Amygdala (tissue), 56 donors: ENCODE results near the gene AQP2.
"Not testable (repeated sequence)": the region's sequence is repeated elsewhere in the genome, so short reads cannot be mapped to it uniquely, and the experiment has no call there.

ENCODE experiments used
- DNase-seq, 56 donors: peaks; one replicate each; lab custom pipeline; 2025; lab: John Stamatoyannopoulos, UW

Gene AQP2

DNA sequence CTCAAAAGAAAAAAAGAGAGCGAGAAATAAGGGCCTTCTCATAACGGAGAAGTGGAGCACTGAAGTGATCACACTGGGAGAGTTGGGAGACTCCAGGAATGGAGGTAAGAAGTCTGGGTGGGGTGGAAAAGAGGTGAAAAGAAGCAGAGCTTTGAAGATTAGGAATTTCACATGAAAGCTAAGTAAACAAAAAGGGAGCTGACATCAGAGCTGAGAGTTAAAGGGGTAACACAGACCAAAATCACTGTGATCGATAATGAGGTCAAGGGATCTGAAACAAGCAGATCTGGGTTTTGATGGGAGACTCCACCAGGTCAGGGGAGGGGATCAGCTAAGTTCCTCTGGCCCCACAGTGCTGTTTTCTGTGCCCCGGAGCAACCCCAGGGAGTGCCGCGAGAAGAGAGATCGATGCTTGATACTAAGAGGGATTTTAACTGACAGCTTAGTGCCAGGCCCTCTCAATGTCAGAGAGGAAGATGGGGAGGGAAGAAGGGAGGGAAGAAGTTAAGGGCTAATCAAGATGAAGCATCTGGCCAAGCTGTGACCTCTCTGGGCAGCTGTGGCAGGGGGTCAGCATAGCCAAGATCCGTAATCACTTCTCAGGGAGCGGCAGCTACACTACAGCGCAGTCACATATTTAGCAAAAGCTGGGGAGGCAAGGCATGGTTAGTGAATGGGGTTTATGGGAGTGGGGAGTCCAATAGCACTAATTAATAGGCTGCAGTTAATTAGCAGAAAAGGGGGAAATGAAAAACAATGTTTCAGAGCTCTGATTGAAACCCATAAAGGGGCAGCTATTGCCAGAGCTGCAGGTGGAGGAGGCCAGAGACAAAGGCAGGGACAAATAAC lies 30.2 kb downstream of the AQP2 start:
- DNase-seq: no peak

DNA sequence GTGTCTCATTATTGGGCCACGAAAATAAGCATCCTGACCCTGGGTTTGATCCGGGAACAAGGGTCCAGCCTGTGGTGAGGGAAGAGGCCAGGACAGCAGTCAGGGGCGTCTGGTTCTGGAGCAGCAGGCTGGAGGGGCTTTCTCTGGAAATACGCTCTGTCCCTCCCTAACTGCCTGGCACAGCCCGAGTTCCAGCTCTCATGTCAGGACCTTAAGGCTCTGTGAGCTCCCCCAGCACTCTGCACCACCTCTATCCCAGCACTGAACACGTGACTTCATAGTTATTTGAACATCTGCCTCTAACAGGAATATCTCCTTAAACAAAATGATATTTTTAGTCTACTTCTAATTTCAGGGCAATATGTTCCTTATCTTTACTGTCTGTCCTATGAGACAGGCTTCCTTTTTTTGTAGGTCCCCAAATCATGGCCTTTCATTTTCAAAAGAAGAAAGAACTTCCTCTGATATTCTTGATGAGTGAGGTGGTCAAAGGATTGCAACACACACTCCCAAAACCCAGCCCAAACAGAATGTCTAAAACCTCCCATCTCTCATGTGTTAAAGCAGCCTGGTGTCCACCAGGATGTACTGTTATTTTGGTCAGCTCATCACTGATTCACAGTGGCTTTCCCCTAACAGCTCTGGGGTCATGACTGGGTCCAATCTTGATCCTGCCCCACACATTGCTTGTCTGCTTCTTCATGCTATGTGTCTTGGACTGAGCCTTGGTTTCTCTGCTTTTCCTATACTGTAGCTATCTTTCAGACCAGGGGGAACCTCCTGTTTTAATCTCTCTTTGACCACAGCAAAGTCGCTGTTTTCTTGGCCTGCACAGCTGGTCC lies 31.9 kb downstream of the AQP2 start:
- DNase-seq: no peak

DNA sequence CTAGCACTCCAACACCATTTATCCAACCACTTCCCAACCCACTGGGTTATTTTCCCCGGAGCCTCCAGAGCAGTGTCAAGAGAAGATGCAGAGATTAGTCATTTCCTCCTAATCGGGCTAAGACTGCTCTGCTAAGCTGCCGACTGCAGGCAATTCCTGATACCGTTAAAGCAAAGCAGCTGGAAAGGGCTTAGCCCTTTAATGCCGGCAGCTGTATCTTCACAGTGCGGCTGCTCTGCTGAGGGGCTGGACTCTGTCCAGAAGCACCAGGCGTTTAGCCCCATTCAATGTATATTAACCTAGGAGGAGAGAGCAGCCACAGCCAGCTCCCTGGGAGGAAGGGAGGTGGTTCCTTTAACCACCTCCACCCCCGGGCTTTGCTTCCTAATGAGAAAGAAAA lies 33.4 kb downstream of the AQP2 start:
- DNase-seq: peak in 3 of 56 donors; percentile 11 to 35 (median 29)

DNA sequence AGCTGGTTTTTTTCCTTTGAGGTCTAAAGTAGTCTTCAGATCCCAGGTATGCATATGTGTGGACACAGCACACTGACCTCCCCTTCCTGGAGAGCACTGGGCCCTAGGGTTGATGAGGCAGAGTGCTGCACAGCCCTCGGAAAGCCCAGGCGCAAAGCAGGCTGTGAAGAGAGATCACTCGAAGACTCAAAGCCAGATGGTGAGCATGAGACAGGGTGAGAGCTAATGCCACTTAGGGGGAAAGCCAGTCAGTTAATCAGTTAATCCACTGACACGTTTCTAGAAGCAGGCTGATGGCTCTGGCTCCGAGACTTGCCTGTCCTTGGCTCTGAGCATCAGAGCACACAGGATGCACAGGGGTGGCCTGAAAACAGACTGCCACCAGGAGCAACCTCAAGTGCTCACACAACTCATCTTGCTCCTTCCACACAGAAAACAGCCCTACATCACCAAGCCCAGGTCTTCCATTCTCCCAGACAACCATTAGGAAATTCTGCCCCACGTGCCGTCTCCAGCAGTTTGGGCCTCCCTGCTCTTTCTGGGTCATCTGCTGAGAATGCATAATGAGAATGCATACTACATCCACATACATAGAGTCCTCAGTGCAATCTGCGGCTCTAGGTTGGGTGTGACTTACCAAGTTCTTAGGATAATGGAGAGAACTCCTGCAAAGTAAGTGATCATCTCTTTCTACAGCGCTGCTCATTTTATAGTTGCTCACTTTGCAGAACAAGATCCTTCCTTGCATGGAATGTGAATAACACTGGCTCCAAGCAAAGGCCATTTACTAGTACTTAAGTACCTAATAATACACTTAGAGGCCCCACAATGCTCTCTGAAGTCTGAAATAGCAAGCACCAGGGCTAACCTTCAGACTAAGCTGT lies 34.2 kb downstream of the AQP2 start:
- DNase-seq: no peak

DNA sequence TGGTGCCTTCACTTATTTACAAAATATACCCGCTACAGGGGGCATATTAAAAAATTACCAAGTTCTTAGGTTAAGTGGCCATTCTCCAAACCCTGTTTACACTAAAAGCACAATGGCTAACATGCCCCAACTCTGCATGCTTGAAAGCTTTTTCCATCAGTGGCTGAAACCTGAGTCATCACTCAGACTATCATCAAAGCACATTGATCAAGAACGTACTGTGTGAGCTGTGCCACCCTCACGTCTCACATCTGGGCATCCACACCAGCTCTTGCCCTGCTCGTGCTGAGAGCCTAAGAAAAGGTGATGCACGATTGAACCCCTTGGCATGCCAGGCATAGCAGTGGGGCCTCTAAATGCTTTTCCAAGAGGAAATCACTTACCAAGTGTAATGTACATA lies 35.4 kb downstream of the AQP2 start:
- DNase-seq: no peak

DNA sequence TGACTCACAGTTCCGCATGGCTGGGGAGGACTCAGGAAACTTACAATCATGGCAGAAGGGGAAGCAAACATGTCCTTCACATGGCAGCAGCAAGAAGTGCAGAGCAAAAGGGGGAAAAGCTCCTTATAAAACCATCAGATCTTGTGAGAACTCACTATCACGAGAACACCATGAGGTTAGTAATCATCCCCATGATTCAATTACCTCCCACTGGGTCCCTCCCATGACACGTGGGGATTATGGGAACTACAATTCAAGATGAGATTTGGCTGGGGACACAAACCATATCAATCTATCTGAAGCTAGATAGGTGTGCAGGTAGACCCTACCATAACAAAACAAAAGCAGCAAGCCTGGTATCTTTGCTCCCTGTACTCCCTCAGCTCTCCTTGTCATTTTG lies 35.9 kb downstream of the AQP2 start:
- not testable (repeated sequence) for DNase-seq

DNA sequence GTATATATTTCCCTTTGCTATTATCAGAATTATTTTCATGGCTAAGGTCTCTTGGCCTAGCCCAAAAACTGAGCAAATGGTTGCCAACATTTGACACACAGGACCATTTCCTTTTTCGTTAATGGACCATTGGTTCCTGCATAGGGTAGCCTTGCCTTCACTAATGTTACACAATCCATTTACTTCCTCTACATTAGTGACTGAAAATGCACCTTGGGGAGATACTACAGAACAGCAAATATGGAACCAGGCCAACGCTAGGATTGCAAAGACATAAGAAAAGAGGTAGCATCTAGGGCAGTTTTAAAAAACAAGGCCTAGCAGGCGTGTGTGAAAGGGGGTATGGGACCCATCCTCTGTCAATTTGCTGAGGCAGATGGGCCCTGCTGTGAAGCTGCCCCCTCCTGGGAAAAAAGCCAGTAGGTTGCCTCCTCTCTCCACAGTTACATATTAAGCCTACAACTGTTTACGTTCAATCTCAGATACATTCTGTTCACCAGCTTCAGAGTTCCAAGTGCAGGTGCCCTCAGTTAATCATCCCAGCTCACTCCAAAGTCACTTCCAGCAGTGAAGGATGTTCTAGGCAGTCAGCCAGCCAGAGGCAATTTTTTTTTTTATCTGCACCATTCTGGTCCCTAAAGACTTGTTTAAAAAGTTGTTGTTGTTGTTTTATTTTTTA lies 37.2 kb downstream of the AQP2 start:
- no peak for DNase-seq

DNA sequence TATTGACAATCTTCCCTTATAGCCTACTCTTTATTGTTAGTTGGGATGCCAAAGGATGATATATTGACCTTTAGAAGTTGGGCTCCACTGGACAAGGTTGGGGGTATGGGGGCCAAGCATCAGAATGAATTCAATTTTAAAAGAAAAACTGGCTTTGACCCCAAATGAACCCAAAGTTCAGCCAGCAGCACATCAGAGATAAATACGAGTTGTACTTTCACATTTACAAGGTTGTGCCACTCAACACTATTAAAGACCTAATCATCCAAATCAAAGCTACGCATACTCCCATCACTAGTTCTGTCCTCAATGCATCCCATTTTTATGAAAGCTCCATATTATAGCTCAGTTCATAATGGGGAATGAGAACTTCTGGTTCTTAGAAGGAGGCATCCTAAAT lies 38.9 kb downstream of the AQP2 start:
- DNase-seq: not testable (repeated sequence)

DNA sequence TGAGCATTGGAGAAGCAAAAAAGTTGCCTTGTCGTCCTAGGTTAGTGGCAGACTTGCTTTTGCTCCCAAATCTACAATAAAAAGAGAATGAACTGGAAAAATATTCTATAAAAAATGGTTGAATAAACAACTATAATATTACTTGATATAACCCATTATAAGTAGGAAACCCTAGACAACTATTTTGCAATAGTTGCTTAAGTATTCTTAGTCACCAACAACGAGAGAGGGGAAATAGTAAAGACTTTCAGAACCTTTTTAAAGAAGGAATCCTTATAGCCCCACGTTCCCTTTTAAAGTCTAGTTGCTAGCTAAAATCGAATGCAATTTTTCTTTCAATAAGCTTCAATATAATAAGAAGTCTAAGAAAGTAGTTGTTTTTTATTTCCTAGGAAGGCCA lies 39.7 kb downstream of the AQP2 start:
- no peak for DNase-seq

DNA sequence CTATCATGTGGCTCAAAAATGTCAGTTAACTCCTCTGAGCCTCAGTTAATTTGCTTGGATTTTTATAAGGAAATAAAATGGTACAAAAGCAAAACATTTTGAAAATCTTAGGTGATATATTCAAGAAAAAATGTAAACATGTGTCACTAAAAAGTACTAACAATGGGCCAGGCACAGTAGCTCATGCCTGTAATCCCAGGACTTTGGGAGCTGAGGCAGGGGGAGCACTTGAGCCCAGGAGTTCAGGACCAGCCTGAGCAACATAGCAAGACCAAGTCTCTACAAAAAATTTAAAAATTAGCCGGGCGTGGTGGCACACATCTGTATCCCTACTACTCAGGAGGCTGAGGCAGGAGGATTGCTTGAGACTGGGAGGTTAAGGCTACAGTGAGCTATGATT lies 47.9 kb downstream of the AQP2 start:
- no peak for DNase-seq

DNA sequence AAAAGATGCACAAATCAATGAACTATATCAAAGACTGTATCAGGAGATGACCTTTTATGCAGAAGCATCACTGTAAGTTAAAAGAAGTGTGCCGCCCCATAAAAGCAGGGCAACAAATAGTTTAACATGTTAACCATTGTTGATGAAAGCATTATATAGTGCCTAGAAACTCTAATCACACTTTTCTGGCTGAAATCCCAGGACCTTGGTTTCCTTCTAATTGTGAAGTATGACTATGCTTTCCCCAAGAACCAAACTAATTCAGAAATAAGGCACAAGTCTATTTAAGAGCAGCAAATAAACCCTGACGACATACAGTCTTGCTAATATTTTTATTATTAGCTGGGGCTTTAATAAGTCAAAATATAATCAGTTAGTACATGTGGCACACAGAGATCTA lies 53.1 kb downstream of the AQP2 start:
- DNase-seq: no peak

DNA sequence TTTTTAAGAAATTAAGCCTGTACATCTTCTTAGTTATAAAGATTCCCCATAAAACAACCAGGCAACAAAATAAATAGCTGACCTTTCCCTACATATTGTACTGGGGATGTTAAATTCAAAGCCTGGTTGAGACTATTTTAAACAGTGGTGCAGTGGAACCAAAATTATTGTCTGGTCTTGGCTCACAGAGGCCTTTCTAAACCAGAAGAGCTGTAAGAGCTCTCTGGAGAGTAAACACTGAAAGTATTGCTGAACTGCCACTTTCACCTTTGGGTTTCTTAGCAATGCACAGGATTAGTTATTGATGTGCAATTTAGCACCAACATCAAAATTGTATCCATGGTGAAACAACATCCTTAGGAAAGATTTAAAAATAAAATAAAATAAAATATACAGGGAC lies 54.2 kb downstream of the AQP2 start:
- no peak for DNase-seq

DNA sequence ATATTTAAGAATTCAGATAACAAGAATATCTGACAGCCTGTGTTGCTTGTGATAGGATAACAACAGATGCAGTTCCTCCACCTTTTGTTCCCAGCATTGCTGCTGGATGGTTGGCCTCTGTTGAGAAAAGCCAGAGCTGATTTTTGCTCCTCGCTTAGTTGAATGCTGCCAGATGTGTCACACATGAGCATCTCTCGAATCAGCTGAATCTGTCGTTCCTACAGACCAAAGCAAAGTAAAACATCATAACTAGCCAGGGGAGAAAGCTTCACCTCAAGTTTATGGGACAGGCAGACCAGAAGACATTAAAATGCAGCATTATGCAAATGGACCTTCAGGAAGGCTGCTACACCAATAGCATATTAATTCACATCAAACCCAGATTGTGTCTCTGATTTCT lies 54.6 kb downstream of the AQP2 start:
- DNase-seq: peak in 2 of 56 donors; percentile 15 to 28

DNA sequence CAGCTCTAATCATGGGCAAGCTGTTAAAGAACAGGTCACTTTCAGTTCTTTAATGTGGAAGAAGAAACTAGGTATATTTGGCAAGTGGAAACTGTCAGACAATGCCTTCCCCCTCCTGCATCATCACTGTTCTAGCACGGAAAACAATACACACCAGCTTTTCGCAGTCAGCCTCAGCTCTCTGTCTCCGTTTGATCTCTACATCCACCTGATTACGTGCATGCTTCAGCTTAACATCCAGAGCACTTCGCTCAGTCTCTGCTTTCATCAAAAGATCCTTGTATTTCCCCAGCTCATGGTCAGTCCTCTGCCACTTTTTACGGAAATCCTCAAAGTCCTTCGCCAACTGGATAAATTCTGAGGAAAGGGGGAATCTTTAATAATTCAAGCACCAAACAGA lies 55.7 kb downstream of the AQP2 start:
- DNase-seq: no peak

DNA sequence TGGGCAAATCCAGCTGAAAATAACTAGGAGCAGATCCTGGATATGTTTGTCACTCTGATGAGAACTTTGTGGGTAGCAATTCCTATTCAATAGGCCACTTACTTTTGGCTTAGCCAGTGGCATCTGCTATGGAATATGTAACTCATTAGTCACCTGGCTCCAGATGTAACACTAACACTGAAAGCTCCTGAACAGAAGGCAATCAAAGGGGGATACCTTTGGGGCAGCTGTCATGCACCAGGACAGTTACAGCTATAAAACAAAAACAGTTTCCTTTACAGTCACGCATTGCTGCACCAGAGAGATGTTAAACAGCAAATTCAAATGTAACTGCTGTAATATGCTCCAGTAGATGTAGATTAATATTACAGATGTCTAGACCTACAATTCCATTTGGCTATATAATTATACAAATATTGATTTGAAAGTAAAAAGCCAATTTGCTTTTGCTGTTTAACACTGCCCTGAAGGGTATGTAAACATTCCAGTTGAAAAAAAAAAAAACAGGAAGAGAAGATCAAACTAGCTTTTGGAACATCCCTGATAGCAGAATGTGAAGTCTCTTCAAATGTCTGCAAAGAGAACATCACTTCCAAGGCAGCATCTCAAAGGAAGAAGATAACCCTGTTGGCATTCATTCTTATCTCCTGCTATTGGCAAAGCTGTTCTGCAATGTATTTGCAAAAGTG lies 56.4 kb downstream of the AQP2 start:
- no peak for DNase-seq
